ENCODE measurements around the gene AUTS2.
A peak's percentile ranks its signal among the peaks of the same experiment; 100 is the strongest.

Gene AUTS2

DNA sequence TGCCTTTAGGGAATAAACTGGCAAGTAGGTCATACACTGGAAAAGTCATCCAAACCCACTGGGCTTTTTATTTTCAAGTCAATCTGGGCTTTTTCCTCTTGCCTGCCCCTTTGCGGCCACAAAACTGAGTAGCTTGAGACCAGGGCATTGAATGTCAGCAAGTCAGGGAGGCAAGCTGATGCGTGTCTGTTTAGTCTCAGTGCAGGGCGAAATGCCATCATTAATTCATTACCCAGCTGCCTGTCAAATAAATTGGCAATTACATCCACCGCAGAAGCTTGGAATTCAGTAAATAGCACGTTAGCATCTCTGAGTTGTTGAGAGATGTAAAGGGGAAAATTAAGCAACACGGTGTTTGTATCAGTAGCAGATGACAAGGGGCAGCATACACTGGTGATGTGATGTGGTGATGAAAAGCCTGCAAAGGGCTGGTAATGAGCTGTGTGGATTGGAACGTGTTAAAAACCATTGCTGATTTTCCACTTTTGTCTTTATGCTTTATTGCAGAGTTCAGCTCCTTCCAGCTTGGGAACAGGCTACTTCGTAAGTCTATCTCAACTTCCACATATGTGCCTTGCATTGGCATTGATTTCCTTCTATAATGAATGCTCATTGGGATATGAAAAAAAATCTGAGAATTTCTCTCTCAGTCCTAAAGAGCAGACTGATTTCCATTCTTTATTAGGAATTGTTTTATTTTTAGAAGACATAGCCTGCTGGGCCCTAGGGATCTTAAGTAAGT is 535.9 kb downstream of the AUTS2 start:
- TF ChIP-seq, protein P1, sequence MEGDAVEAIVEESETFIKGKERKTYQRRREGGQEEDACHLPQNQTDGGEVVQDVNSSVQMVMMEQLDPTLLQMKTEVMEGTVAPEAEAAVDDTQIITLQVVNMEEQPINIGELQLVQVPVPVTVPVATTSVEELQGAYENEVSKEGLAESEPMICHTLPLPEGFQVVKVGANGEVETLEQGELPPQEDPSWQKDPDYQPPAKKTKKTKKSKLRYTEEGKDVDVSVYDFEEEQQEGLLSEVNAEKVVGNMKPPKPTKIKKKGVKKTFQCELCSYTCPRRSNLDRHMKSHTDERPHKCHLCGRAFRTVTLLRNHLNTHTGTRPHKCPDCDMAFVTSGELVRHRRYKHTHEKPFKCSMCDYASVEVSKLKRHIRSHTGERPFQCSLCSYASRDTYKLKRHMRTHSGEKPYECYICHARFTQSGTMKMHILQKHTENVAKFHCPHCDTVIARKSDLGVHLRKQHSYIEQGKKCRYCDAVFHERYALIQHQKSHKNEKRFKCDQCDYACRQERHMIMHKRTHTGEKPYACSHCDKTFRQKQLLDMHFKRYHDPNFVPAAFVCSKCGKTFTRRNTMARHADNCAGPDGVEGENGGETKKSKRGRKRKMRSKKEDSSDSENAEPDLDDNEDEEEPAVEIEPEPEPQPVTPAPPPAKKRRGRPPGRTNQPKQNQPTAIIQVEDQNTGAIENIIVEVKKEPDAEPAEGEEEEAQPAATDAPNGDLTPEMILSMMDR (conservative IDR thresholded peaks at IDR 0.05; ENCODE audit: low read length) = no peak
- peak; percentile 87 for DNase-seq (ENCODE audit: low read depth)
- H3K4me3 ChIP-seq (ENCODE audit: low read length) = no peak overlapping the region

- no peak overlapping the region for H3K4me3 ChIP-seq (ENCODE audit: low read length)
- TF ChIP-seq, protein P1 (conservative IDR thresholded peaks at IDR 0.05; ENCODE audit: low read length) = no peak
- DNase-seq (ENCODE audit: low read depth) = no peak
Measured at GRCh38 chr7:70135656-70136055, 537.4 kb downstream of the AUTS2 start.

GRCh38 chr7:70137126-70137525 is 538.9 kb downstream of the AUTS2 start:
- H3K4me3 ChIP-seq (ENCODE audit: low read length) = no peak overlapping the region
- TF ChIP-seq, protein P1 (conservative IDR thresholded peaks at IDR 0.05; ENCODE audit: low read length) = no peak
- no peak for DNase-seq (ENCODE audit: low read depth)

GRCh38 chr7:70142247-70142932 is 544.1 kb downstream of the AUTS2 start:
- TF ChIP-seq, protein P1 (conservative IDR thresholded peaks at IDR 0.05; ENCODE audit: low read length) = no peak
- DNase-seq (ENCODE audit: low read depth) = no peak
- no peak overlapping the region for H3K4me3 ChIP-seq (ENCODE audit: low read length)

DNA sequence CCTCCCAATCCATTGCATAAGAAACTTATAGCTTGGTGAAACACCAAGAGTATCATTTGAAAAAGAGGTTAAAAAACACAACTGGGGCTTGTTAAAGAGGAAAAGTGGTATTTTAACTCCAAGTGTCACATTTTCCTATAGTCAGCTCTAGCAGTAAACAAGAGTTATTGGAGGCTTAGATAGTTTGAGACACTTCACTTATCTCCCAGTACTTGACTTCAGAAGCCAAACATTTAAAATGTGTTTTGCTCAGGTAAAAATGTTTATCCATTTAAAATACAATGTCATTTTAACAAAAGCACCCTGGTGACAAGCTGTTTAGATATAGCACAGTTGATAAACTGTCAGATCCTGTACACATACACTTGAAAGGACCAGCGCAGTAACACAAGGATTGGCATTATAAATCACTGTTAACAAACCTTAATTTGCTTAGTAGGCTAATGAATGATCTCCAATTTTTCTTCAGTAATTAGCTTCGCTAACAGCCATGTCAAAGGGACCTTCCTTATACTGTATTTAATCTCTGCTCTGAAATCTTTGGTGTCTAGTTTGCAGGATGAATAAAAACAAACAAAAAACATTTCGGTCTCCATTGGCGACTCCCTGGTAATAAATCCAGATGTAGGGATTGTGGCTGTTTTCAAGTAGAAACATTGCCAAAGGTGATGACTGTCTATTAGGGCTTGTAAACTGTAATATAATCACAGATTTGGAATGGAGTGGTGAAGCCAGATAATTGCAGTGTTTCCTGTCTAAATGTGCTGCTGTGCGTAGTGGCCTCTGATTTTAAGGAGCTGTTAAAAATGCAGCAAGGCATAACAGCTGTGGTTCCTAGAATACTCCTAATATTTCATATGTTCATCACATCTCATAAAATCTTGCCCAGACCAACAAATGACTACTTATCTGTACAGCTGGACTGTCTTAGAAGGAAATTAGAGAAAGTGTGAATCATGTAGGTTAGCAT is 545.1 kb downstream of the AUTS2 start:
- TF ChIP-seq, protein P1 (conservative IDR thresholded peaks at IDR 0.05; ENCODE audit: low read length) = no peak
- no peak overlapping the region for H3K4me3 ChIP-seq (ENCODE audit: low read length)
- DNase-seq (ENCODE audit: low read depth) = peak; percentile 97

- TF ChIP-seq, protein P1 (conservative IDR thresholded peaks at IDR 0.05; ENCODE audit: low read length) = no peak
- no peak for DNase-seq (ENCODE audit: low read depth)
- H3K4me3 ChIP-seq (ENCODE audit: low read length) = no peak overlapping the region
Measured at GRCh38 chr7:70148997-70149396, 550.7 kb downstream of the AUTS2 start.

Measured in AG10803 (cell line).